UCSD-AML1 (cell line): ENCODE results near the gene DGKD.
A peak's percentile ranks its signal among the peaks of the same experiment; 100 is the strongest.
"Not testable (repeated sequence)": the region's sequence is repeated elsewhere in the genome, so short reads cannot be mapped to it uniquely, and the experiment has no call there.

Experiments used
- DNase-seq: peaks from one replicate; lab custom pipeline; 2025; ENCODE audit not compliant: unreplicated experiment; lab: John Stamatoyannopoulos, UW

DGKD gene

DNA sequence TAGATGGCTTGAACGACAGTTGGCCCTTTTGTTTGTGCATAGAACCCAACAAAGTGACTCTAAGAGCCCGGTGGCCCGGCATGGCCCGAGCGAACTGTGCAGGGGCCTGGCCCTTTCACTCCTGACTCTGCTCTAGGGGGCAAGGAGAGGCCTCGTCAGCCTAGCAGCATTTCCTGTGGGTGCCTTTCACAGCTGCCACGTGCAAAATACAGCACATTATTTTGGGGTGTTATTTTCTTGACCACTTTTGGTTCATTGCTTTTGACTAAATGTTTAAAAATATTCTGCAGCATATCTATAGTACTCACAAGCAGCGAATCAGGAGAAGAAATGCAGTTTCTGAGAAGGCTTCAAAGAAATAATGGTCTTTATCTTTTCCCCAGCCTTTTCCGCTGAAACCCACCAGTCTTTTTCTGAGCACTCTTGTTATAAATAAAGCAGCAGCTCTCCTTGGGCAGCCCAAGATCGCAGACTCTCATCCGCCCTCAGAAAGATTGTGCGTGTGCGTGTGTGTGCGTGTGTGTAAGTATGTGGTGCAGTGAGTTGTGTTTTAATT is 31.3 kb downstream of the DGKD start:
- peak; percentile 54 for DNase-seq

DNA sequence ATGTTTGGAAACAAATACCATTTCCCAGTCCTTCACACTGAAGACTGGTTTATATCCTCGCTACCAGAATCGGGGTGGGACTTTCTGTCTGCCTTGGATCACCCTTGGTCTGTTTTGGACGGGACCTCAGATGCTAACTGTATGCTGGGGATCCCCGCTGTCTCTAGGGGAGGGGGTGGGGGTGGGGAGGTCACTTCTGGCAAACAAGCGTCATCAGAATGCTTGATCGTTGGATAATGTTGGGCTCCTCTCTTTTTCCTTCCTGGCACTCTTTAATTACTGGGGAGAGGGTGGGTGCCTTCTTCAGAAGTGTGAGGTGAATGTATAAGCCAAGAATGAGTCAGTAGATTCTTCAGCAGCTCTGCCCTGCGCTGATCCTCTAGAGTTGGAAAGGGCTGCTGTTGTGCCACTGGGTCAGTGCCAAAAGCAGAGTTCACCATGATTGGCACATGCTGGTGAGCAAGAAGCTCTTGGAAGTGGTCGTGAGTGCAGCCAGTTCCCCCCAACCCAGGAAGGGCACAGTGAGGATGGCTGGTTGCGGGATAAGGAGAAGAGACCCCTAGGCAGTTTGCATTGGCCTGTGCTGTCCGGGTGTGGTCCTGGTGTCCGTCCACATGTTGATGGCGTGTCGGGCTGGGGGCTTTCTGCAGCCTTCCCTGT is 32.2 kb downstream of the DGKD start:
- no peak for DNase-seq

DNA sequence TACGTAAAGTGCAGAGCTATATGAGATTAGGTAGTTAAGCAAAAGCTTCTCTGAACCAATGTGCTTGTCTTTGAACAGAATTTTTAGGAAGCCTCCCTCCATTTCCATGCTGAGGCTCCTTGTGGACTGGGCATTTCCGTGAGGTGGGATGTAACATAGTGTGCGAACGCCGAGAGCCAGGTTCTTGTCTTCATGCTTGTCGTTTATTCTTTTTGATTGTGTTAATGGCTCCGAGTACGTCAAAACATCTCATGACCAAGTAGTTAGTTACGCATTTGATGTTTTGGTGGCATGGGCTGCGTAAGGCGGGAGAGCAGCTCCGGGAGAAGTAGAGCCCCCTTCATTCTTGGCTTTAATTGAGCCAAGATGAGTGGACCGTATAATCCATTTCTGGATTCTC is 32.9 kb downstream of the DGKD start:
- no peak for DNase-seq

DNA sequence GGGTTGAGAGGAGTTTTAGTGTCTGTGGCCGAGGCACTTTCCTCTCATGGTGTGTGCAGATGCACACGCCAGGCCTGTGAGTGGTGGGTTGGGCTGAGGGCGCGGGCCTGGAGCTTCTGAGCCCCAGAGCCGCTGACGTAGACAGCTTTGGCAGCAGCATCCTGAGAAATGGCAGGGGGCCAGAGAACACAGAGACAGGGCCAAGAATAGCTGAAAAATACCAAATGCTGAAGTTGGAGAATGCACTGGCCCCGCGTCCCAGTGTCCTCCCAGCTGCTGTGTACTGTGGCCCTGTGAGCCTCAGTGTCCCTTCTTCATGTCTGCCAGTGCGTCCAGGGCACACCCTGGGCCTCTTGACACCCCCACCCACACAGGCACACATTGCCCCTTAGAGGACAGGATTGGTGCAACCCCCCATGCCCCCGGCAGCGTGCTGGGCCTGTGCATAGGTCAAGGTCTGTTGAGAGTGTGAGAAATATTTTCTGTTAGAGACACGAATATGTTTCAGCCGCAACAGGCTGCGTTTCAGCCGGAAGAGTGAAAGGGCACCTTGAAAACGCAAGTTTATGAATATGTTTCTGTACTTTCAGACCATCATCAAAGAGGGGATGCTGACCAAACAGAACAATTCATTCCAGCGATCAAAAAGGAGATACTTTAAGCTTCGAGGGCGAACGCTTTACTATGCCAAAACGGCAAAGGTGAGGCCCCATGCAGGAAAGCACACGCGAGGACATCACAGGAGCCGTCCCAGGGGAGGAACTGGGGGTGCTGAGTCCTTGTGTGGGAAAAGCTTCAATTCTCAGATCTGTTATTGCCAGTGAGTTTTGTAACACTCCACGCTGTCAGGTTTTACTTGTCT is 33.6 kb downstream of the DGKD start:
- DNase-seq = no peak

DNA sequence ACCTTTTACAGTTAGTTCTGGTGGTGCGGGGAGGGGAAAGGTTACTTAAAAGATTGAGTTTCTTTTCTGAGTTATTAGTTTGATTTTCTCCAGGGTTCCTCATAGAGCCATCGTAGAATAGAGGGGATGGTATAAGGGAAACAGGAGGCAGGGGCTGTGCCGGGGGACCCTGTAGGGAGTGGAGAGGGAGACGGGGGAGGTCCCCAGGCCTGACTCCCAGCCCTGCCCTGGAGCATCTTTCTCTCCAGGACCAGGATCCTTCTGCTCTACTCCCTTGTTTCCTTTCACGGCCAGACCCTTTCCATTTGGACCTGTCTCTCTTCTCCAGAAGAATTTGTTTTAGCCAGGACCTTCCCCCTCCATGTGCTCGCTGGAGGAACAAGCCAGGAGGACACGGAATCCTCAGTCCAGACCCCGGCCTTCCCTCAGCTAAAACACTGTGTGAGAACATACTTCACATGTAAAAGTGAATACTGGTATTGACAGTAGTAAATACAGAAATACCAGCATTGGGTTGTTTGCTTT is 35.4 kb downstream of the DGKD start:
- DNase-seq = no peak

DNA sequence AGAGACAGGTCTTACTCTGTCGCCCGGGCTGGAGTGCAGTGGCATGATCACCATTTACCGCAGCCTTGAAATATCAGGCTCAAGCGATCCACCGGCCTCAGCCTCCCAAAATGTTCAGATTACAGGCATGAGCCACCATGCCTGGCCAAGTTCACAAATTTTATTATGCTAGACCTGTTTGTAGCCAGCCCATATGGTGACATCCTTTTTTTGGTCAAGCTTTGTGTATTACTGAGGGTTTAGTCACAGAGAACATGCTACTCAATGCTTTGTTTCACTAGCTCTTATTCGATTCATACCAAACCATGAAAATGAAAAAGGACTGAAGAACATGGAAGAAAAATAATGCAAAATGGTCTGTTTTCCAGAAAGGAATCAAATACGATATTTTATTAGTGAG is 41.4 kb downstream of the DGKD start:
- DNase-seq = no peak

DNA sequence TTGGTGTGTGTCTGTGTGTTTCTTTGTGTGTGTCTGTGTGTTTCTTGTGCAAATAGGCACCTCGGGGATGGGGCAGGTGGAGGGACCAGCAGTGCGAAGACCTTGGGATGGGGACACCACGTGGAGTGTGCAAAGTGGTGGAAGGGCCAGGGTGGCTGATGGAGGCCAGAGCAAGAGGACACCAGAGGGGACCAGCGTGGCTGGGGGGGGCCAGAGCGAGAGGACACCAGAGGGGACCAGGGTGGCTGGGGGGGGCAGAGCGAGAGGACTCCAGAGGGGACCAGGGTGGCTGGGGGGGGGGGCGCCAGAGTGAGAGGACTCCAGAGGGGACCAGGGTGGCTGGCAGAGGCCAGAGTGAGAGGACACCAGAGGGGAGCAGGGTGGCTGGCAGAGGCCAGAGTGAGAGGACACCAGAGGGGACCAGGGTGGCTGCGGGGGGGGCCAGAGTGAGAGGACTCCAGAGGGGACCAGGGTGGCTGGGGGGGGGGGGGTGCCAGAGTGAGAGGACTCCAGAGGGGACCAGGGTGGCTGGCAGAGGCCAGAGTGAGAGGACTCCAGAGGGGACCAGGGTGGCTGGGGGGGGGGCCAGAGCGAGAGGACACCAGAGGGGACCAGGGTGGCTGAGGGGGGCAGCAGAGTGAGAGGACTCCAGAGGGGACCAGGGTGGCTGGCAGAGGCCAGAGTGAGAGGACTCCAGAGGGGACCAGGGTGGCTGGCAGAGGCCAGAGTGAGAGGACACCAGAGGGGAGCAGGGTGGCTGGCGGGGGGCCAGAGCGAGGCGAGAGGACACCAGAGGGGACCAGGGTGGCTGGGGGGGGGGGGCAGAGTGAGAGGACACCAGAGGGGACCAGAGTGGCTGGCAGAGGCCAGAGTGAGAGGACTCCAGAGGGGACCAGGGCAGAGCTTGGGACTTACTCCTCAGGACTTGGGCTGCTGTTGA is 42.7 kb downstream of the DGKD start:
- DNase-seq = not testable (repeated sequence)

DNA sequence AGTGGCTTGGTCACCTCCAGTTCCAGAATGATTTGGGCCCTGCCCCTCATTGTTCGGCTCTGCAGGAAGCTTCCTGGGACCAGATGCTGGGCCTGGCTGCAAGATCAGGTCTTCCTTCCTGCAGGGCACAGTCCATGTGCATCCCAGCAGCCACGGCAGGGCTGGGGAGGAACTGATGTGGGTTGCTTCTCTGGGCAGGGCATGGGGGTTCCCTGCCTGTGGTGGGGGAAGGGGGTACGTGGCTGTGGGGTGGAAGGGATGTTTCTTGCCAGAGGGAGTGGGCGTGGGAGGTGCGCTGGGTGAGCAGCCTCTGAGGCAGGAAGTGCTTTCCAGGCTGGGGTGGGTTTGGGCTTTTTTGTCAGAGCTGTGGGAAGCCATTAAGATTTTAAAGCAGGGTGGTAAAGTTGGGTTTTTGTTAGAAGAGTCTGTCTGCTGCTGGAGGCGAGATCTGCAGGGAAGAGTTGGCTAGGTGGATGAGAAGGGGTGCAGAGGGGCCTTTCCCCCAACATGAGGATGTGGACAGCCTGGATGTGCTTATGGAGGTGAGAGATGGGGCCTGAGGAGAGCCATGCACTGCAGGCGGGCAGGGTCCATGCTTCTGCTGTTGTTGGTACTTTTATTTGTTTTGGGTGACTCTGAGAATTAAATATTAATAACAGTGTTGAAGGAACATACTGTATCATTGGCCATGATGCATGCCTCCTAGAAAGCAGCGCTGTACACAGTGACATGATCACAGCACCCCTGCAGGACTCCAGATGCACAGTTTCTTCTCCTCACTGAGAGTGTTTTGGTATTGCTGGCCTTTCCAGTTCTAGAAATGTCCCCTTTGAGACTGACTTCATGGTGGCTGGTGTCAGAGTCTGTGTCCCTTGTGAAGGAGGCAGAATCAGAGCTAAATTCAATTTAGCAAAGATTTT is 45.3 kb downstream of the DGKD start:
- peak; percentile 71 for DNase-seq

DNA sequence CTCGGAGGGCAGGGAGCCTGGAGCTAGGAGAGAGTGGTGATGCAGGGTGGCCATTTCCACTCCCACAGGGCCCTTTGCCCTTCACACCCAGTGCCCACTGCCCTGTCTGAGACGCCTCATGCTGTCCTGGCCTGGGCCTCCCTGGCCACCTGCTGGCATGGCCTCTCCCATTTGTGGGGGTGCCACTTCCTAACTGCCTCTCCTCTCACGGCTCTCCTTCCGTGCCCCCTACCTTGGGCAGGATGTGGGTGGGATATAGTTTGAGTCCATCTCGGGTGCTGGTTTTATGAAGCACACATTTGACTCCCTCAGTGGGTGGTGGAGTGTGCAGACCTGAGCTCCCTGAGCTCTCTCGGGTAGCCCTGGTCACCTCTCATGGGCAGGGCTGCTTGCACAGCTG is 46.0 kb downstream of the DGKD start:
- DNase-seq = no peak

DNA sequence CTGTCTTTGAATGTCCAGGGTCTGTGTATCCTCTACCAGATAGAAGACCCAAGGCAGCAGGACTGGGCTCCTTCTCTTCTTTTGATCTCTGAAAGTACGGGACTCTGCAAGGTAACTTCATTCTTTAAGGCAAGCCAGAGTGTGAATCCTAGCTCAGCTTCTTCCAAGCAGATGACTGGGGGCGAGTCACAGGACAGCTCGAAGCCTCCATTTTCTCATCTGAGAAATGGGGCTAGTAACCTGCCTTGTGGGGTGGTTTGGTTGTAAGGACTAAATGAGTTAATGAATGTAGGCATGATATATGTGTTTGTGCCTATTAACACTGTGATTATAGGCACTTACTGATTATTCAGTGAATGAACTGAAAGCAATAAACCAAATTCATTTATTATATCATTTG is 46.7 kb downstream of the DGKD start:
- DNase-seq = no peak

DNA sequence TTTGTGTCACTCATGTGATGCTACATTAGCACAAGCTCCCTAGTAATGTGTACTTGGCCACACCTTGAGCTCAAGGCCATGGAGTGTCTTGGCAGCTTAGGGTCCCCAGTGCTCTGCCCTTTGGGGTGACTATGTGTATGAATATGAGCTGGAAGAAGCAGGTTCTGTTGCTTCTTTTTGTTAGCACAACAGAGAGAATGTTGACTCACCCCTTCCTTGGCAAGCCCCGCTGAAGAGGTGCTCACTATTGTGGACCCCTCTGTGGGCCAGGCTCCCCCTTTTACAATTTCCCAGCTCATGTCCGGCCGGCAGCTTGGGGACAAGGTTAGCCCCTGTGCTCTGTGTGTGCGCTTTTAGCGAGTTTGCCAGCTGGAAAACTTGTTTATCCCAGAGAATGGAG is 48.1 kb downstream of the DGKD start:
- no peak for DNase-seq

DNA sequence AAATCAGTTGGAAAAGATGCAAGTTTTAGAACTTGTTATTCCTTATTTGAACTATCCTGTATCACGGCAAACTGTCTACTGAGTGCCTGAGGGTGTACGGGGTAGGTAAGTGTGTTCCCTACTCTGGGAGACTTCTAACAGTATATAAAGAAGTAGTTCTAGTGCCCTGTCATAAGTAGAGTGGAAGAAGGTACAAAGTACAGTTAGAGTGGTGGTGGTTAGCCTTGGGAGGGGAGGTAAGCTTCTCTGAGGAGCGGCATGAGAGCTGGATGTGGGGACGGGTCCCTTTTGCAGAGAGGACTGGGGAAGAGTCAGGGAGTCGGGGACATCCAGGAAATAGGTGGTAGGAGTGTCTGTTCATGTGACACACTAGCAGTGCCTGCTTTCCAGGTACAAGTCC is 48.5 kb downstream of the DGKD start:
- DNase-seq = no peak

DNA sequence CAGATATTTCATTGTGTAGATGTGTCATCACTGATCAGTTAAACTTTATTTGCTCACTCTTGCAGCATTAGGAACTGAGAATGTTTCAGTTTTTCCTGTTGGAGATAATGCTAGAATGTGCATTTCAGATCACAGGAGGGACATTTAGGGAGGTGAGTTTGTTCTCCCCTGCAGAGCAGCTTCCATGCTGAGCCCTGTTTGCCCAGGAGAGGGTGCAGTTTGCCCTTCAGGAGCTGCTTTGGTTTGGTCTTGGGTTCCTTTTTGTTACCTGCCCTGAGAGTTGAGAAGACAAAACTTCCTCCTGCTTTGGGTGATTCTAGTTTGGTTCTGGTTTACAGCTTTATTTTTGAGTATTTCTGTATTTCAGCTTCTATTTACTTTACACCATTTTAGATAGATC is 49.9 kb downstream of the DGKD start:
- DNase-seq = peak; percentile 57

DNA sequence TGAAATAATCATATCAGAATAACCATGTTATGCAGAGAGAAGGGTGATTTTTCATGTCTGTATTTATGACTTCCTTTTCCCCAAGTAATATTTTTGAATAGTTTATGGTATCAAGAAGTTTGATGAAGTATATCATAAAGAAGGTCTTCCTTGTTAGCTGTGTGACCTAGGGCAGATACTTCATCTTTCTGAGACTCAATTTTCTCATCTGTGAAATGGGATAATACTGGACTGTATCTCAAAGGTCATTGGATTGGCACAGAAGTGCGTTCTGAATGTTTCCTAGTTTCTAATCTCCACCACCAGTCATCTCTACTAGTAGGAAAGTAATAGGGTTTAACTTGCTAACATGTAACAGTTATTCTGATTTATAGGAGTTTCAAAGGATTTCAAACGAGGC is 52.6 kb downstream of the DGKD start:
- no peak for DNase-seq

DNA sequence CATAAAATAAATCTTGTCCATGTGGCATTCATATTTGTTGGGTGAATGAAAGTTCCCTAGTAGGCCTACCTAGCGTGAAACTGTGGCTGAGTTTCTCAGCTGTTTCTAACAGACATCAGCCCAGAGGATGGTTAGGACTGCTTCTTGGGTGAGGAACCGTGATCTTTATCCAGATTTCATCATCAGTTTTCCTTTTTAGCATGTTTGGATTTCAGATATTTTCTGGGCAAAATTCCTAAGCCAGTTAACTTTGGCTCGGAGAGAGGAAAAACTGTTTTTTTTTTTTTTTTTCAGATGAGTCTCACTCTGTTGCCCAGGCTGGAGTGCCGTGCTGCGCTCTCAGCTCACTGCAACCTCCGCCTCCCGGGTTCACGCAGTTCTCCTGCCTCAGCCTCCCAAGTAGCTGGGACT is 53.5 kb downstream of the DGKD start:
- DNase-seq = no peak

DNA sequence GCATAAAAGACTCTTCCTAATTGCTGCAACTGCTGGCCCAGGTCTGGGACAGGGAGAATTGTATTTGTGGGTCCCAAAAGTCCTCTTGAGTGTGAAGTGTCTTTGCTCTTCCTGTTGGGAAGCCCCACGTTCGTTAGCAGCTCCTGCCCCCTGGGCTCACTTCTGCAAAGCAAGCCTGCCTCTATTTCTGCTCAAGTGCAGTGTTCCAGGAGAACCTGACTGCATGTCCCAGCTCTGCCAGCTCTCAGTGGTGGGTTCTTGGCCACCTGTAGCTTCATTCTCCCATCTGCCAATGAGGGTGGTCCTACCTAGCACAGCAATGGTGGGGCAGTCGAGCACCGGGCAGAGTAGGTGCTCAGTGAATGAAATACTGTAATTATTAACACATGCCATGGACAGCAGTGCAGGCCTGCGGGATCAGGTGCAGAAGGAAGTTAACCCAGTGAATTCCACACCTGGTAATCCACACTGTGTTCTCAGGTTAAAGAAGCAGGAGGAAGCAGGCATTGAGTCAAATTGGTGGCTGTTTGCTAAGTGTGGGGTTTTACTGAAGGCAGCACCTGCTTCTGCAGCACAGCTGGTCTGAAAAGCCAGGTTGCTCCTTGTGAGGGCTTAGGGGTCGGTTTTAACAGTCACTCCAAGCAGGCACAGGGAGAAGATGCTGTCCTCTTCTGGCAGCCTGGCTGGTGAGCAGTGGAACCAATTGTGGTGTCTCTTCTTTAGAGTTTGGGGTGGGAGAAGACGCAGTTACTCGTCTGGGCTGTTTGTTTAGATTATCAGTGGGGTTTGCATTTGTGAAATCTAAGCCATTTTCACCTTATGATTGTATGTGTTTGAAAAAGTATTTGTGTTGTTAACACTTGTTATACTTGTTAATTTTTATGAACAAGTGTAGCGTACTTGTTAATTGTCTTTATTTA is 54.3 kb downstream of the DGKD start:
- DNase-seq = no peak

DNA sequence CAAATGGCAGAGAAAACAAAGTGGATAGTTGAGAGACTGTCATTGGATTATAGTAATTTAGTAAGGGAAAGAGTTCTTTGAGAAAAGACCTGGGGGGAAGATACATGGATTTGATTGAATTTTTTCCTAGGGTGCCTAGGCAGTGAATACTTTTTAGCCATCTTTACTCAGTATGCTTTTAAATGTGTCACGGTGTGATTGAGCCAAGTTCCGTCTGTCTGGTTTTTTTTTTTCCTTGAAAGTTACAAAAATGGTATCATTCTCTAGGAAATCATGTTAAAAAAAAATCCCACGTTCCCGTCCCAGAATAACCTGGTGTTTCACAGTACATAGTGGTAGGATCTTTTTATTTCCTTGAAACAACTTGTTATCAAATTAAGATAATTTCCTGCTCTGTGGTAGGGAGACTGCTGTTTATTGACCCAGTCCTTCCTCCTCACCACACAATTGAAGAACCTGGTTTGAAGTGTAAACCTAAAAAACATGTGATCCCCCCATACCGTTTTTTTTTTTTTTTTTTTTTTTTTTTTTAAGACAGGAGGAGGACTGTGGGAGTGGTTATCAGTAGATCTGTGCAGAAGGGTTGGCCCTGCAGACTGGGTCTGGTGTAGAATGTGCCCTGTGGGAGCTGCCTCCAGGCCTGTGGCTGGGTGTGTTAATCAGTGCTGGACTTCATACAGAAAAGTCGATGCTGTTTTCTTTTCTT is 55.1 kb downstream of the DGKD start:
- DNase-seq = no peak

DNA sequence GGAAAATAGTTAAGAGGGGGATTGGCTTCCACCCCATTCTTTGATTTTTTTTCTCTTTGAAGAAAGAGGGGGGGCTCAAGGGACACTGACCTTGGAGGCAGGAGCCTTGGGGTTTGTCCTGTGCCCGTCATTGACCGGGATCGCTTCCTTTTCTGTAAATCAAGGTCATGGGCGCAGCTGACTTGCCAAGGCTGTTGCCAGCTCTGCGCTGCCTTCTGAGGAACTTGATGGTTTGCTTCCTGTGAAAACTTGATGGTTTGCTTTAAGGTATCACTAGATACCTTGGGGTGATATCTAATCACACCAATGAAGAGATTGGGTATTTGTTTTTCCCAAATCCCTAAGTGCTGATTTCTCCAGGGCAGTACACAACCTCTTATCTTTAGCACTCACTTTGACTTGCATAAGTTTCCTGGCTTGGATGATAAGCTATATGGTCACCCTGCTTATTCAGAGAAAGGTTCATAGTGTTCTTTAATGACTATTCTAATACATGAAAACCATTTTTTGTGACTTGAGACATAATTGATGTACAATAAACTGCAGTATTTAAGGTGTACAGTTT is 56.0 kb downstream of the DGKD start:
- no peak for DNase-seq
